GM19438 (cell line): ENCODE results near the gene SOD3.

Experiments
- ATAC-seq: cut with Tn5 transposase; IDR thresholded peaks from one replicate; pipeline ENCODE4 v1.9.1; 2021; ENCODE audit warnings: low read depth; ENCODE audit not compliant: unreplicated experiment

The SOD3 gene

DNA sequence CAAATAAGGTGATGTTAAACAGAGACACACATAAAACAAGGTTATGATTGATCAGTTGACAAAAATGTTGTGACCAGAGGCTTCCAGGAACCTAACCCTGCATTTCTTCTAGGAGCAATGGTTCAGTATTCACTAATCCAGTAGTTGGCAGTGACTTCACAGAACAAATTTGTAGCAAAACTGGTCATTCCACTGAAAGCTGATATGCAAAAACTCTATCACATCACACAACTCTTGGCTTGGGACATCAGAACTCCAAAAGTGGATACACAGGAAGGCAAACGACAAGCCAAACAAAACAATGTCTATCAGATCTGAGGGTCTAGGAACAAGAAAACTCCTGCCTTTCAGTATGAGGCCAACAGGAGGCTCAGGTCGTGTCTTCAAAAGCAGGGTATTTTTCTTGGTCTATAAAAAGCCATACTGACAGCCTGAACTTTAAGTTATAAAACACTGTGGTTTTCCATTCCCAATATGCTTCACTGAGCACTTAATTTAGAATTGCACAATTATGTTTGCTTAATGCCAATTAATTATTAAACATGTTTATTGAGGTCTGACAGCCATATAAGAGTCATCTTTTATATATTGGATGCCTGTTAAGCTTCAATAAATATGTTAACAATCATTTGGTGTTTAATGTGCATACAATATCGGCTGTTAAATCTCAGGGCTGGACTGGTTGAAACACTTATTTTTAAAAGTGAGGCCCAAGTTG, 45.6 kb downstream of the SOD3 start:
- ATAC-seq = no peak

DNA sequence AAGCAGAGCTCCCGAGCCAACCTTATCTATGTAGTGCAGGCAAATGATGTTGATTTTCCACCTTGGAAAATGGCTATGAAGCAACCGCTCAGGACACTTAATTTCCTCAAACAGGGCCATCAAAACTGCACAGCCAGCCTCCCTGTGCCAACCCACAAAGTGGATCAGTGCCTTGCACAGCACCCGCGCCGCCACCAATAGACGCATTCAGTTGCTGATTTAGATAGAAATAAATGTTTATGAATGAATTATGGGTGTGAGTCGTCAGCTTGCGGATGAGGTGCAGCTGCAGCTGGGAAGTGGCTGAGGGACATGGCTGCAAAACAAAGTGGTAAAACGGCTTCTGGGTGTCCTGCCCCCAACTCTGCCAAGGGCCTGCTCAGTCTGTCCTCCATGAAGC, 47.0 kb downstream of the SOD3 start:
- no peak for ATAC-seq

DNA sequence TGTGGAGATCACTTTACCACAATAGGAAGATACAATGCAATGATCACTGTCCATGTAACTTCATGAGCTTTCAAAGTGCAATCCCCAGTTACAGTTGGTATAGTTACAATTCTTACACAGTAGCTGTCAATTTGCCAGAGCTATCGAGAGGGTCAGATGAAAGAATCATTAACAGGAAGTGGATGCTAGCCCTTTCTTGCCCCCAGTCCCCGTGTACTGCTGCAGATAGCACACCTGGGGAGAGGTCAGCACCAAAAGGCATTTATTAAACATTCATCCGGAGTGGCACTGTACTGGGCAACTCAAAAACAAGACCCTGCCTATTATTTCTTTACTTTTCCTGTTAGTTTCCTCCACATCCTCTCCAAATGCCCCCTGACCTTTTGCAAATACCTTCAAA, 47.7 kb downstream of the SOD3 start:
- ATAC-seq = no peak

DNA sequence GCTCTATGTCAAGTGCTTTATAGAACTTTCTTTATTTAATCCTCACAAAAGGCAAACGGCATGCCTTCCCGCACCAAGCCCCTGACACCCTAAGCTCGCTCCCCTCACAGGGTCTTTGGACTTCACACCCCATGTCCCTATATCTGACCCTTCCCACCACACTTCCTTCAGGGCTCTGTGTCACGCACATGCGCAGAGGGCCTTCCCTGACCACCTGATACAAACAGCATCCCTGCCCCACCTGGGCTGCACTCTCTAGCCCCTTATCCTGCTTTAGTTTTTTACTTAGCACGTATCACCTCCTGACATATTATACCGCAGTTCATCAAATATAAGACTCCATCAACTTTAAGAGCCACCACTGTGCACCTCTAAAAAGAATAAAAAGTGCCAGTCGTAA, 49.8 kb downstream of the SOD3 start:
- no peak for ATAC-seq

DNA sequence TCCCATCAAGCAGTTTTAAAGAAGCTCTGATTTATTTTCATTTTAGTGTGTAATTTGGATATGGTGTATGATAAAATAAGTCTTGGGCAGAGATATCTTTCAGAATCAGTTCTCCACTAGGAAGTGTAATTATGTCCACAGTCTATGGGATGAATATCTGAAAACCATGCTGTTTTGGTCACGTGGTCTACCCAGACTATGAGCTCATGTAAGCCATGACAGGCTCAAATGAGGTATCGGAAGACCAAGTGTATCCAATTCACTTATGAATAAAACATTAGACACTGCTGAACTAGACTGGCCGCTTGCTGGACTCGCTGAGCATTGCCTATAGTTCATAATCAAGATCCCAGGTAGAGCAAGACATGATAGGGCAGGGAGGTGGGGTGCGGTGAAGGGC, 50.5 kb downstream of the SOD3 start:
- ATAC-seq = no peak

DNA sequence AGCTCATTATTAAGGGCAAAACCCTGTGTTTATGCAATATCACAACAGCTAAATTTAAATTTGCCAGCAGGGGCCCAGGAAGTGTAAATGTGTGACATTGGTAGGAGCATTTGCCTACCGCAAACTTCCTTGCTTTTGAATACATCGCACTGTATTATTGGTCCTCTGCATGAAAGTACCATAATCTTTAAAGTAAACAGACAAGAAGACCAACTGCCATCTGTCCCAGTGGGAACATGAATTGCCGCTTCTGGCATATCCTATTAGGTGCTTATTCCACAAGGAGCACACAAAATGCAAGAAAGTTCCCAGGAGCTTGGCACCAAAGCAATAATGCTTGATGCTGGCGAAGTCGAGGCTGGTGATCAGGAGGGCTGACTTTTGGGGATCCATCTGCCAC, 51.3 kb downstream of the SOD3 start:
- ATAC-seq = no peak

DNA sequence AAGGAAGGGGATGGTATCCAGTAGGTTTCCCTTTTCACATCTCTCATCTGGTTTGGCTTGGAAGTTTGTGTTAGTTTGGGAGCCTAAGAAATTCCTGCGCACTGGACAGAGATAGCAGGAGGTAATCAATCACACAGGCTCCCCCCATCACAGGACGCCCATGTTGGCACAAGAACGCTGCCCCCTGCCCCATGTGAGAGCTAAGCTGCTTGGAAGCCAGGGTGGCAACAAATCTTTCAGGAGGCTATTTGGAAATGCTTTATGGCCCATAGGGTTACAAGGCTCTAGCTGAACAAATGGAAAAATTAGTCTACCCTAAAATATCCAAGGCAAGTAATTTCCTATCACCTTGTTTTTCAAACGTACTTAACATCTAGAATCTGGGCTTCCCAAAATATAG, 54.0 kb downstream of the SOD3 start:
- ATAC-seq = no peak

DNA sequence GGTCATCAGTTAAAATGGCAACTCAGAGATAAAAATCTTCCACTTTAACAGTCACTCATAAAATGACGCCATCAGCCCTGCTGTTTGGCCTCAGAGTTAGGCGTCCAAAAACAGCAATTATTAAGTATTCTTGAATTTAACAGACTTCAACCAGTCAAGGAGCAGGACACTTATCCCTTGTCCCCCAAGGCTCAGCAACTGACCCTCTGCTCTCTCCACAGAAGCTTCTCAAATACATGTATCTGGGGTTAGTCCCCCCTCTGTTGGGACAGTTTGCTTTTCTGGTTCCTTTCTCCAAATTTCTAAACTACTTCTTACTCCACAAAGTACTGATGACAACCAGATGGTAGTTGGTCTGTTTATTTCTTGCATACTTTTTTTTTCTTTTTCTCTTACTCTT, 54.4 kb downstream of the SOD3 start:
- no peak for ATAC-seq
